NCI-H226 (cell line): ENCODE data around the gene DIRAS2.
"Not testable (repeated sequence)": the region's sequence is repeated elsewhere in the genome, so short reads cannot be mapped to it uniquely, and the experiment has no call there.

Source experiments
- DNase-seq: peaks from one replicate; pipeline ENCODE4 v3.0.0-alpha.2; 2015

Gene DIRAS2

GRCh38 chr9:90642570-90643539, at the start of gene DIRAS2:
Gene DIRAS2 (minus strand): TSS chr9:90642824. CDS start chr9:90613827, 28,997 bp downstream.
- peak; percentile 36 for DNase-seq

- DNase-seq, result no peak
Observed at GRCh38 chr9:90684736-90685135, 42.1 kb upstream of the DIRAS2 start.

- no peak for DNase-seq
Observed at GRCh38 chr9:90684106-90684505, 41.5 kb upstream of the DIRAS2 start.

- no peak for DNase-seq
Observed at GRCh38 chr9:90680534-90680933, 37.9 kb upstream of the DIRAS2 start.

GRCh38 chr9:90665072-90665471, 22.4 kb upstream of the DIRAS2 start:
- no peak for DNase-seq

- DNase-seq, result peak; percentile 17
Observed at GRCh38 chr9:90659650-90660364, 17.2 kb upstream of the DIRAS2 start.

GRCh38 chr9:90658783-90659182, 16.2 kb upstream of the DIRAS2 start:
- no peak for DNase-seq

- no peak for DNase-seq
Observed at GRCh38 chr9:90658181-90658580, 15.6 kb upstream of the DIRAS2 start.

- not testable (repeated sequence) for DNase-seq
Observed at GRCh38 chr9:90656876-90657275, 14.3 kb upstream of the DIRAS2 start.

GRCh38 chr9:90651246-90651645, 8.6 kb upstream of the DIRAS2 start:
- DNase-seq, result no peak

GRCh38 chr9:90647843-90648242, 5.2 kb upstream of the DIRAS2 start:
- no peak for DNase-seq

- no peak for DNase-seq
Observed at GRCh38 chr9:90645721-90646120, 3.1 kb upstream of the DIRAS2 start.

GRCh38 chr9:90641884-90642487, 638 bp downstream of the DIRAS2 start:
- no peak for DNase-seq

- no peak for DNase-seq
Observed at GRCh38 chr9:90641086-90641485, 1.5 kb downstream of the DIRAS2 start.

- no peak for DNase-seq
Observed at GRCh38 chr9:90640361-90640760, 2.3 kb downstream of the DIRAS2 start.

- no peak for DNase-seq
Observed at GRCh38 chr9:90637626-90638025, 5.0 kb downstream of the DIRAS2 start.

- no peak for DNase-seq
Observed at GRCh38 chr9:90632647-90633207, 9.9 kb downstream of the DIRAS2 start.

GRCh38 chr9:90631964-90632363, 10.7 kb downstream of the DIRAS2 start:
- DNase-seq, result no peak

GRCh38 chr9:90629991-90630390, 12.6 kb downstream of the DIRAS2 start:
- DNase-seq, result no peak

GRCh38 chr9:90629354-90629753, 13.3 kb downstream of the DIRAS2 start:
- DNase-seq, result no peak

- DNase-seq, result no peak
Observed at GRCh38 chr9:90616806-90617205, 25.8 kb downstream of the DIRAS2 start.

- DNase-seq, result no peak
Observed at GRCh38 chr9:90613502-90613901, 29.1 kb downstream of the DIRAS2 start.

GRCh38 chr9:90612957-90613356, 29.7 kb downstream of the DIRAS2 start:
- no peak for DNase-seq
